ENCODE results near the gene PFAS. TPM values are rescaled to one million over a fixed set of nuclear protein-coding genes. Genes with fewer than 3 reads are reported as not detected.
A peak's percentile ranks its signal among the peaks of the same experiment; 100 is the strongest.

The PFAS gene
- total and polyA plus RNA-seq, 2 of the 8 experiments (the other 6 are each of a cell fraction or from before 2014, with no cell fraction given) = 88.4 to 248 TPM

- peak; percentile 78 to 99; a peak in 3 of 4 replicates for TF ChIP-seq HDAC2 (IDR thresholded peaks at IDR 0.05; ENCODE audit: borderline replicate concordance in 1 of 2, low read depth in 2 of 2, low read length in 2 of 2)
- TF ChIP-seq BCL11A (IDR thresholded peaks at IDR 0.05; ENCODE audit: low read depth in 2 of 2, low read length in 2 of 2) = no peak
- TF ChIP-seq CEBPB (IDR thresholded peaks at IDR 0.05; ENCODE audit: low read depth, low read length) = peak; percentile 42; the same call in 1 of the 2 replicates
- 0 out of 2 replicates have a peak, but pooled peaks have one; percentile 55 for TF ChIP-seq KDM5A (IDR thresholded peaks at IDR 0.05; ENCODE audit: low read length)
- no peak for TF ChIP-seq JUN (IDR thresholded peaks at IDR 0.05; ENCODE audit: low read depth, low read length)
- TF ChIP-seq SAP30 (IDR thresholded peaks at IDR 0.05; ENCODE audit: insufficient read depth, insufficient replicate concordance, low read length) = peak; percentile 93
- no peak for TF ChIP-seq NANOG (IDR thresholded peaks at IDR 0.05; ENCODE audit: insufficient read depth, low read depth, low read length, poor library complexity, severe bottlenecking)
- TF ChIP-seq SRF (IDR thresholded peaks at IDR 0.05; ENCODE audit: low read depth, low read length) = no peak
- TF ChIP-seq EGR1 (IDR thresholded peaks at IDR 0.05; ENCODE audit: borderline replicate concordance, low read depth, low read length) = no peak; the same call in 1 of the 2 replicates
Measured at GRCh38 chr17:8209907-8210760, 39.0 kb upstream of the PFAS start, which contains the start of gene AURKB (continued).
